Stimulated activated naive CD8-positive, alpha-beta T cell treated with anti-CD3 and anti-CD28 coated beads, Interleukin-15, Interleukin-2, amounts not matched to agents 100 ng/mL and 50 ng/mL, for 24 hours (primary cell): ENCODE data around the gene MAFG.

Experiments
- H3K27ac Mint-ChIP-seq: one replicate; pipeline ENCODE4 v1.8.0; 2021; ENCODE audit warnings: mild to moderate bottlenecking, mixed read lengths
- H3K27me3 Mint-ChIP-seq: one replicate; pipeline ENCODE4 v1.8.0; 2021; ENCODE audit warnings: mixed read lengths
- H3K36me3 Mint-ChIP-seq: one replicate; pipeline ENCODE4 v1.8.0; 2021; ENCODE audit warnings: low read depth, mixed read lengths
- H3K4me1 Mint-ChIP-seq: one replicate; pipeline ENCODE4 v1.8.0; 2021; ENCODE audit warnings: low read depth, mixed read lengths
- H3K4me3 Mint-ChIP-seq: one replicate; pipeline ENCODE4 v1.8.0; 2021; ENCODE audit warnings: mild to moderate bottlenecking, mixed read lengths
- H3K9me3 Mint-ChIP-seq: one replicate; pipeline ENCODE4 v1.8.0; 2021; ENCODE audit warnings: mixed read lengths

Gene MAFG

DNA sequence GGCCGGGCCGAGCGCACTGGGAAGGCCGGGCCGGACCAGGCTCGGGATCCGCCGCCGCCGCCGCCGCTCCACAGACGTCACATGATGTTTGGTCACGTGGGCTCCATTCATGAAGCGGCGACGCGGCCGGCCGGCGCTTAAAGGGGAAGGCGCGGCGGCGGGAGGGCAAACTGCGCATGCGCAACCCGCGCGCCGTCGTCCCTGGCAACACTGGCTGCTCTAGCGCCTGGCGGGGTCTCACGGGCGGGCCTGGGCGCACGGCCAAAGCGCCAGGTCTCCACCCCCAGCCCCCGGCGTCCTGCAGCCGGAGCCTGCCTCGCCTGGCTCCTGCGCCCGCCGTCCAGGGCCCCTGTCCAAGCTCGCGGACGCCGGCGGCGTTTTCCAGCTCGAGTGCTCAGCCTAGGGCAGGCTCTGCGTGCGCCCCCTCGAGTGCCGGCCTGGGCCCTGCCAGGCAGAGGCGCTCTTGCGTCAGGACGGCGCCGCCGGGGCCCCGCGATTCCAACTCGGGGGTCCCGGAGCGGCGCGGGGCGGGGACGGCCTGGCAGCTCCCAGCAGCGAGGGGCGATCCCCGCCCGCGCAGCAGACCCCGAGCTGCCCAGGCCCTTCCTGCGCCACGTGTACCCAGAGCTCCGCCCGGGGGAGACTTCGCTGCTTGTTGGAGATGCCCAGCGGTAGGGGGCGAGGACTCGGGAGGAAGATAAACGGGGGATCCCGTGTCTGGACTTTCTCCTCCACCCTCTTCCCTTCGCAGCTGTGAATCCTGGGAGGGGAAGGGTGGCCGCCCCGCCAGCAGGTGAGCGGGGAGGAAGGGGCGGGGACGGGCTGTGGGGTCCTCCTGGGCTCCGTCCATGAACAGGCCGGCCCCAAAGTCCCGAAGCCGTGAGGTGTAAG, at the start of gene MAFG:
Gene MAFG (minus strand): TSS at position 83 of the 891 bp plus-strand sequence. CDS start 4,550 bp downstream, outside the sequence.
- peak within 1 kb of the TSS; percentile 79 for H3K27ac Mint-ChIP-seq
- H3K36me3 Mint-ChIP-seq, result peaks cover 2% of the 10 kb centered on the region
- peak within 1 kb of the TSS; percentile 86 for H3K4me3 Mint-ChIP-seq
- no peaks in the 10 kb centered on the region for H3K9me3 Mint-ChIP-seq
- peaks cover 4% of the 10 kb centered on the region for H3K27me3 Mint-ChIP-seq
- peaks cover 37% of the 10 kb centered on the region for H3K4me1 Mint-ChIP-seq

DNA sequence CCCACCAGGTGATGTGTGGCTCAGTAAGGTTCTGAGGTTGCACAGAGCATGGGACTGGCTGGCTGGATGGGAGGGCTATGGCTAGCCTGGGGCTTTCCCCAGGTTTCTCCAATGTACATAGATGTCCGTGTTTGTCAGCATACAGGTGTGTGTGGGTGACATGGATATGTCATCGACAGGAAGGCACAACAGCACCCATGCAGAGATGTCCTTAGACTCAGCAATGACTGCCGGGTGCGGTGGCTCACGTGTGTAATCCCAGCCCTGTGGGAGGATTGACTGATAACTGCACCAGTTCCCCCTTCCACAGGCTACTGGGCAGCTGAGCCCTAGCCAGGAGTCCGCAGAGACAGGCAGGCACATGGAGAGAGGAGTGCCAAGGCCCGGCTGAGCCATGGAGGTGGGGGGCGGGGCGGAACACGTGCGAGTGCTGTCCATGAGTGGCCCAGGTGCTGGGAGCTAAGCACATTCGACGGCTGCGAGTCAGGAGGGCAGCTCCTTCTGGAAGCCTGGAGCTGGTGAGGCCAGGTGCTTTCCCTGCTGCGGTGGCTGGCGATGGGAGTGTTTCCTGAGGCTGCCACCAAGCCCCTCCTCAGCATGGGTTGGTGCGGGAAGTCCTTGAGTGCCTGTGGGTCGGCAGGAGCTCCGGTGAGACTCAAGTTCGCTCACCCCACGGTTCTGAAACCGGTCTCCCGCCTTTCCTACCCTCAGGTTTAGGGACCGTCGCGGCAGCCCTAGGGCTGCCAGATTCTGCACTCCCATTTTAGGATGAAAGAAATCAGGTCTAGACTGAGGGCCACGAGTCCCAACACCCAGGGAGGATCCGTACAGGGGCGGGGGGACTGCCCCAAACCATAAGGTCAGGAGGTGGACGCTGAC, 49.0 kb upstream of the MAFG start:
- H3K4me3 Mint-ChIP-seq, result peak overlapping the region; percentile 94
- H3K9me3 Mint-ChIP-seq, result no peaks in the 10 kb centered on the region
- H3K4me1 Mint-ChIP-seq, result peaks cover 36% of the 10 kb centered on the region
- H3K27ac Mint-ChIP-seq, result peak overlapping the region; percentile 95
- peaks cover 7% of the 10 kb centered on the region for H3K36me3 Mint-ChIP-seq
- H3K27me3 Mint-ChIP-seq, result no peaks in the 10 kb centered on the region

DNA sequence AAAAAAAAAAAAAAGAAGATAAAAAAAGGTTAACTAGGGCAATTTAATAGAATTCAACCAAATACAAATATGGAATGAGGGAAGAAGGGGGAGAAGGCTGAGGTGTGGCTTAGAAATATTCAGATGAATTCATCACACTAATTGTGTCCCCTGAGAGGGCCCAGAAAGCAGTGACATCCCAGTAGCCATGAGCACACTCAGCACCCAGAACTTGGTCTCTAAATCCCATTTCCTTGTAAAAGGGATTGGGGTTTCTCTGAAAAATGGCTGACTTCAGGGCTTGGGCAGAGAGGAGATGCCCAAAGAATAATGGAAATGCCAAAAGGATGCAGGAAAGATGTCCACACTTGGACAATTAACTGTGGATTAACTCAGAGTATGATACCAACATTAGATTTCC, 45.9 kb upstream of the MAFG start:
- no peaks in the 10 kb centered on the region for H3K27me3 Mint-ChIP-seq

DNA sequence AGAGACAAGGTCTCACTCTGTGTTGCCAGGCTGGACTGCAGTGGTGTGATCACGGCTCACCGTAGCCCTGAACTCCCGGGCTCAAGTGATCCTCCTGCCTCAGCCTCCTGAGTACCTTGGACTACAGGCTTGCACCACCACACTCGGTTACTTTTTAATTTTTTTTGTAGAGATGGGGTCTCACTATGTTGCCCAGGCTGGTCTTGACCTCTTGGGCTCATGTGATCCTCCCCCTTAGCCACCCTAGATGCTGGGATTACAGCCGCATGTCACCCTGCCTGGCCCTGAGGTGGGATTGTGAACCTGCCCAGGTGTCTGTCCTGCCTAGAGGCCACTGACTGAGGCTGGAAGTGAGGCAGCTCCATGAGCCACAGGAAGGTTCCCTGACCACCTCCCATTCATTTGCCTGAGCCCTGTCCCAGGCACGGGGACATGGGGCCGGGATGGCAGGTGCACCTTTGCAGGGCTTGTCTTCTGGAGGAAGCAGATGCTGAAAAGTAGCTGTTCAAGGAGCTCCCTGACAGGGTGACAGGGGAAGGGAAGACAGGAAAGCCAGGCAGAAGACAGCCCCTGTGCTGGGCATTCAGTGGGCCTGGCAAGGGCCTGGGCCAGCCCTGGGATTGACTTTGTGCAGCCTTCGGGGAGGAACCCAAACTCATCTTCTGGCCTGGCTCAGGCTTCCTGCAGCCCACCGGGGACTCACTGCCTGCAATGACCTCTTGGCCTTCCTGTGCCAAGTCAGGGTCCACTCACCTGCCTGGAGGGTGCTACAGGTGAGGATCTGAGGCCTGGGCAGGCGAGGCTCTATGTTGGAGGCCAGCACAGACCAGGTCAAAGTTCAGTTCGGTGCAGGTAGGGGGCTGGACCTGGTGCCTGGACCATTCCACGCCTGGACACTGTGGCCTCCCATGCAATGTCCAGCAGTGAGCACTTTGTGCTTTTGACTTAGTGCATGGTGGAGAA, 41.6 kb upstream of the MAFG start:
- Mint-ChIP-seq H3K9me3 (no peaks in the 10 kb centered on the region), H3K27me3 (no peaks in the 10 kb centered on the region), H3K36me3 (no peaks in the 10 kb centered on the region), H3K4me1 (peaks cover 17% of the 10 kb centered on the region), H3K27ac (no peak overlapping the region), H3K4me3 (no peak overlapping the region)

More for the DNA sequence above, 45.9 kb upstream of the MAFG start:
- H3K9me3 Mint-ChIP-seq, result no peaks in the 10 kb centered on the region
- H3K36me3 Mint-ChIP-seq, result no peaks in the 10 kb centered on the region
- no peak overlapping the region for H3K27ac Mint-ChIP-seq
- H3K4me3 Mint-ChIP-seq, result no peak overlapping the region
- peaks cover 19% of the 10 kb centered on the region for H3K4me1 Mint-ChIP-seq

DNA sequence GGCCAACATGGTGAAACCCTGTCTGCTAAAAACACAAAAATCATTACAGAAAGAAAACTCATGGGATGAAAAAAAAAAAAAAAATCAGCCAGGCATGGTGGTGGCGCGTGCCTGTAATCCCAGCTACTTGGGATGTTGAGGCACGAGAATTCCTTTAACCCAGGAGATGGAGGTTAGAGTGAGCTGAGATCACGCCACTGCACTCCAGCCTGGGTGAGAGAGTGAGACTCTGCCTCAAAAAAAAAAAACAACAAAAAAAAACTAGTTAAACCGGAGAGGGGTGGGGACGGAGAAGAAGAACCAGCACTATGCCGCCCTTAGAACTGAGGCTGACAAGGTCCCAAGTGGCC, 40.8 kb upstream of the MAFG start:
- H3K4me1 Mint-ChIP-seq, result peaks cover 17% of the 10 kb centered on the region
- no peaks in the 10 kb centered on the region for H3K36me3 Mint-ChIP-seq
- H3K27me3 Mint-ChIP-seq, result no peaks in the 10 kb centered on the region
- no peaks in the 10 kb centered on the region for H3K9me3 Mint-ChIP-seq
- H3K27ac Mint-ChIP-seq, result peak overlapping the region; percentile 68
- peak overlapping the region; percentile 64 for H3K4me3 Mint-ChIP-seq

DNA sequence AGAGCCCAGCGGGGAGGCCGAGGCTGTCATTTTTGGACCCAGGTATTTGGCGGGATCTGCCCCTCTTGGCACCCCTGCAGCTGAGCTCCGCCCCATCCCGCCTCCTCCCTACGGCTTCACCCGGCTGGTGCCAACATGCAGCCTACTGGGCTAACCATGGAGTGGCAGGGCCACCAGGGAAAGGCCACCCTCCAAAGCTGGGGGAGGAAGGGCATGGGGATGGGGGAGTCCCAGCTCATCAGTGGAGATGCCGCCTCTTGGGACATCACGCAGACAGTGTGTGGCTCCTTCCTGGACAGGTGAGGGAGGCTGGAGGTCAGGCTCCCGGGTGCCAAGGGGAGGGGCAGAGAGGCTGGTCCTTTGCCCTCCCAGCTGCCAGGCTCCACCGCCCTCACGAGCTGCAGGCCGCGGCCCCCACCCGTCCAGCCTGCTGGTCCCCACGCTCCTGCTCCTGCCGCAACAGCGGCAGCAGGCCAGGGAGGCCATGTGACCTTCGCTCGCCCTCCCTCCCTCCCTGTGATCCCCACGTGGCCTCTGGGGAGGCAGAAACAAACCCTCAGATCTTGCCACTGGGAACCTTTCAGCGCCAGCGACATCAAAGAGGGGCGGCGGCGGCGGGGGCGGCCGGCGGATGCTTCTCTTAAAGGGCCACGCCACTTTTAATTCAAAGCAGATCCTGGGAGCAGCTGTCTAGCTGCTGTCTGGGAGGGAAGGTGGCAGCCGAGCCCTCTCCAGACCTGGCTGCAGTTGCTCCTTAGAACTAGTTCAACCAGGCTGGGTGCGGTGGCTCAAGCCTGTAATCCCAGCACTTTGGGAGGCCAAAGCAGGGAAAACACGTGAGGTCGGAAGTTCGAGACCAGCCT, 40.2 kb upstream of the MAFG start:
- Mint-ChIP-seq H3K4me1 (peaks cover 17% of the 10 kb centered on the region), H3K9me3 (no peaks in the 10 kb centered on the region), H3K36me3 (no peaks in the 10 kb centered on the region), H3K27me3 (peaks cover 5% of the 10 kb centered on the region), H3K4me3 (peak overlapping the region; percentile 64), H3K27ac (peak overlapping the region; percentile 68)

DNA sequence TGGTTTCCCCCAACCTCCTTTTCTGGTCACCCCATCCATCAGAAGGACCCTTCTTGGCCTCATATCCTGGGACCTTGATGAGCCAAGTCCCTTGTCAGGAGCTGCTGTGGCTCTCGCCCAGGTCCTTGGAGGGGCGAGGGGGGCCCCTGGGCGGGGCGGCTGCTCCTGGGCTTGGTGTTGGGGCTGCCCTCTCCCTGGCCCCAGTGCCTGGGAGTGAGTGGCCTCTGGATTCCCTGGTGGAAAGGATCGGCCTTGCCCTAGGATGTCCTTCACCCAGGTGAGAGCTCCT, 39.7 kb upstream of the MAFG start:
- Mint-ChIP-seq H3K27me3 (peaks cover 10% of the 10 kb centered on the region), H3K9me3 (no peaks in the 10 kb centered on the region), H3K4me1 (peaks cover 17% of the 10 kb centered on the region), H3K27ac (no peak overlapping the region), H3K4me3 (no peak overlapping the region), H3K36me3 (no peaks in the 10 kb centered on the region)

DNA sequence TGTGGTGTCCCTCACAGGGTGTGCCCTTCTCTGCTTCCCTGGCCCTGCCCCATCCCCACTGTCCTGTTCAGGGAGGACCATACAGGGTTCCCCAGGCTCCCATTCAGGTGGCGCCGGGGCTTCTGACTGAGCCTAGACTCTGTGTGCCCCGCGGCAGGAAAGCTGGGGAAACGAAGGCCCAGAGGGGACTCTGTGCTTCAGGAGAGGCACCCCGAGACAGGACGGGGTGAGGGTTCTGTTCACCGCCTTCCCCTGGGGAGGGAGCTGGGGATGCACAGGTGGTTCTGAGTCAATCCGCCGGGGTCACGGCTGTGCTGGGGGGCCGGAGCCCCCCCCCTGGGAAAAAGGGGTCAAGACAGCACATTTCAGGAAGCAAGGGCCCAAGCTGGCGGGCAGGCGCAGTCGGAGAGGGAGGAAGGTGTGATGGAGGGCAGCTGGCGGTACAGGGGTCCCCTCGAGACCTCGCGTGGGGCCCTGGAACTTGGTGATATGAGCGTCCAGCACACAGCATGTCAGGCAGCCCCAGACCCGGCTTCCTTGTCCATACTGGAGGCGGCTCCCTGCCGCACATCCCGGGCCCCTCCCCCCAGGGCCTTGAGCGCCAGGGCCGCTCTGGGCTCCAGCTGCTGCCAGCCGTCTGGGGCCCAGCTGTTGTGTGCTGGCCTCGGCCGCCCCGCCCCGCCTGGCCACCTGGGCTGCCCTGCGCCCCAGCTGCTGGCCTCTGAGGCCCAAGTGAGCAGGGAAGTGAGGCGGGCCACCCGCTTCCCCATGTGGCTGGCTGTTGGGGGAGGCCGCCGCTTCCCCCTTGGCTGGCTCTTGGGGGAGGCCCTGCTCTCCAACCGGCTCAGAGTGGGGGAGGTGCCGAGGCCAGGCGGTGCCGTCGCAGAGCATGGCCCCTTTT, 39.1 kb upstream of the MAFG start:
- Mint-ChIP-seq H3K4me1 (peaks cover 17% of the 10 kb centered on the region), H3K36me3 (no peaks in the 10 kb centered on the region), H3K9me3 (no peaks in the 10 kb centered on the region), H3K27ac (no peak overlapping the region), H3K4me3 (no peak overlapping the region), H3K27me3 (peaks cover 12% of the 10 kb centered on the region)

DNA sequence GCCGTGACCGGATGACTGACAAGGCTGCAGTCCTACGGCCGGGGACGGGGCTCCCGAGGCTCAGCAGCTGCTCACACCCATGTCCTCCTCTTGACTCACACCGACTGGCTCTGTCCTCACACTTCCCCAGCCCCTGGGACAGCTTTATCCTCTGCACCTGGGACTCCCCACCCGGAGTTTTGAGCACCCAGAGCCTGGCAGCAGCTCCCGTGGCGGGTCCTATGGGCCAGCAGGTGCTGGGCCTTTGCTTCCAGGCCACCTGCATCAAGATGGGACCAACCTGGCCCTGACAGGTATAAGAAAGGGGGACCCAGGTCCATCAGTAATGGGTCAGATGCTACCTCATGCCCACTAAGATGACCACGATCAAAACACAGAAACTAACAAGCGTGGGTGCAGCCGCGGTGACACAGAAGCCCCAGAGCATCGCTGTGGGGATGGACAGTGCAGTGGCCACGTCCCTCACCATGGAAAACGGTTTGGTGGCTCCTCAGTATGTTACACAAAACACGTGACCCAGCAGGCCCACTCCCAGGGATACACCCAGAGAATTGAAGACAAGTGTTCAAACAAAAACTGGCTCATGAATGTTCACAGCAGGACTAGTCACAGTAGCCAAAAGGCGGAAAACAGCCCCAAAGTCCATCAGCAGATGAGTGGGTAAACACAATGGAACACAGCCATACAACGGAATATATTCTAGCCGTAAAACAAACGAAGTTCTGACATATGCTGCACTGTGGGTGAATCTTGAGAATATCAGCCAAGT, 36.7 kb upstream of the MAFG start:
- Mint-ChIP-seq H3K4me1 (peaks cover 17% of the 10 kb centered on the region), H3K27me3 (peaks cover 12% of the 10 kb centered on the region), H3K9me3 (no peaks in the 10 kb centered on the region), H3K36me3 (no peaks in the 10 kb centered on the region), H3K4me3 (no peak overlapping the region), H3K27ac (no peak overlapping the region)

DNA sequence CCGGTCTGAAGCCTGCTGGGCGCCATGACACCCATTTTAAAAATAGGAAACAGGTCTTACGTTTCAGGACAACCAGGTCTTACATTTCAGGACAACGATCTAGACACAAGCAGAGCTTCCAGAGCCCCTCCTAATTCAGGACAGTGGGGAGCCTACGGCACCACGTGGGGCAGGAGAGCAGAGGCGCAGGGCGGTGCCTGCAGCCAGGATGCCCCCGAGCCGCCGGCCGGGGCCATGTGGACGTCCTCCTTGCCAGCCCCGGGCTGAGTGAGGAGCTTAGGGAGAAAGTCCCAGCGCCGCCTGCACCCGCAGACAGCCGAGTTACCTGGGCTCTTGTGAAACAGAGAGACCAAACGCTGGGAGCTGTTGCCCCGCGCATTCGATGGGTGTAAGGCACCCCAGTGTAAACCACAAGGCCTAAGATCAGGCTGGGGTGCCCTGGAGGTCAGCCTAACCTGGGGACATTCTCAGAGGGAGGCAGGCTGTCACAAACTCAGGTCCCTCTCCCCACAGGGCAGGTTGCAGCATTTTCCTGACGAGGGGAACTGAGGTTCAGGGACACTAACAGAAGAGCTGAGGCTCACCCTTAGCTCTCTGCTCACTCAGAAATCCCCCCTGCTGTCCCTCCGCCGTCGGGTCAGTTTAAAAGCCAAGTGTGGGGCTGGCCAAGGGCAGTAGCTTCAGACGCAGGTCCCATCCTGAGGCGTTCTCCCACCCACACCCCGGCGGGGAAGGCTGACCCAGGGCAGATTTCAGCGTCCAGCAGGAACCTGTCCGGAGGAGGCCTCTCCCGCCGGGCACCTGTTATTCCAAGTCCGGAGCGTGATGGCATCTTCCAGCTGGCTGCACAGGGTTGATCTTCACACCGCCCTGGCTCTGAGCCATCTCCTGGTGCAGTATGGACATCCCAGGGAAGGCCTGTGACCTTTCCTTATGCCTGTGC, 35.2 kb upstream of the MAFG start:
- H3K27me3 Mint-ChIP-seq, result peaks cover 24% of the 10 kb centered on the region
- peaks cover 5% of the 10 kb centered on the region for H3K4me1 Mint-ChIP-seq
- H3K36me3 Mint-ChIP-seq, result no peaks in the 10 kb centered on the region
- H3K27ac Mint-ChIP-seq, result no peak overlapping the region
- H3K4me3 Mint-ChIP-seq, result no peak overlapping the region
- H3K9me3 Mint-ChIP-seq, result no peaks in the 10 kb centered on the region

DNA sequence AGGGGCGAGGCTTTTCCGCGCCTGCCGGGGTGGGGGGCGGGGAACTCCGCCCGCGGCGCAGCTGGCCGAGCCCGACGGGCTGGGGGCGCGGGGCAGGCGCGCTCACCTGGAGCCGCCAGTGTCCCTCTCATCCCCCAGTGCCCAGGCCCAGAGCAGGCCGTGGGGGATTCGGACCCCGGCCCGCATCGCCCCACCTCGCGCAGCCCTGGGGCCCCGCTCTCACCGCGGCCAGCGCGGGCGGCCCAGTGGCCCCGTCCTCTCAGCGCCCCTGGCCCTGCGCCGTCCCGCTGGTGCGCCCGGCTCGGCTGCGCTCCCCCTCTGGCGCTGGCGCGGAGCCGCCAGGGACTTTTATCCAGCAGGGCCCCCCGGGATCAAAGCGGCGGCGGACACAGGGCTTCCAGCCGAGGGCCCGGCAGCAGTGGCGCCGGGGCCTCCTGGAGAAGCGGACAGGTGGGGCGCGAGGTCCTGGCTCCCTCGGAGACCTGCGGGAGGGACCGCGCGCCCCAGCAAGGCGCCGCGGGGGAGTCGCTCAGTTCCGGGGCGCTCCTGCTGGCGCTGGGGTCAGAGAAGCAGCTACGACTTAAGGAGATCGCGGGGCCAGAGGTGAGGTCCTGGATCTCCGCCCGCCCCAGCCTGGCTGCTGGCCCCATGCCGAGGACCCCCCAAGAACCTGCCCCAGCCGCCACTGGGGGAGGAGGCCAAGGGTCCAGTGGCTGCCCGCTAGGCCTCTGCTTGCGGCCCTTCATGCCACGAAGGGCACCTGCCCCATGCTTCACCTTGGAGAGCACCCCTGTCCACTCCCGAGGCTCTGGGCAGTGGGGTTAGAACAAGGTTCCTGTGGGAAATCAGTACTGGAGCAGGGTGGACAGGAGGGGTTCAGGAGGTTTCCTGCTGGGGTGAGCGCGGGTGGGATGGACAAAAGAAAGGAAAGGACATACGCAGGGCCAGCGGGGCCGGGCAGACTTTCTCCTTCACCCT, 34.3 kb upstream of the MAFG start:
- Mint-ChIP-seq H3K27me3 (peaks cover 24% of the 10 kb centered on the region), H3K4me3 (no peak overlapping the region), H3K27ac (no peak overlapping the region), H3K36me3 (no peaks in the 10 kb centered on the region), H3K9me3 (no peaks in the 10 kb centered on the region), H3K4me1 (no peaks in the 10 kb centered on the region)
